ENCODE data around the gene HECTD1. TPM values are rescaled to one million over a fixed set of nuclear protein-coding genes. Genes with fewer than 3 reads are reported as not detected.

The HECTD1 gene
- total RNA-seq, 1 donor from 2014 or later = 110 TPM

GRCh38 chr14:31212893-31213292, 5.3 kb upstream of the HECTD1 start:
- FAIRE-seq = no peak
- Mint-ChIP-seq H3K27me3 (ENCODE audit: low read depth, unreplicated experiment) (no peaks in the 10 kb centered on the region), H3K27ac (ENCODE audit: unreplicated experiment) (no peak overlapping the region), H3K9me3 (ENCODE audit: unreplicated experiment) (no peaks in the 10 kb centered on the region), H3K4me1 (ENCODE audit: low read depth, unreplicated experiment) (peaks cover 8% of the 10 kb centered on the region), H3K4me3 (ENCODE audit: unreplicated experiment) (no peak overlapping the region), H3K36me3 (ENCODE audit: low read depth, unreplicated experiment) (no peaks in the 10 kb centered on the region)
- TF ChIP-seq EZH2 (IDR thresholded peaks at IDR 0.05; ENCODE audit: insufficient read depth, low read length) = no peak
- no peak for TF ChIP-seq CTCF (IDR thresholded peaks at IDR 0.05; ENCODE audit: insufficient read depth, low read depth, low read length)
- Histone ChIP-seq H3K27me3 (ENCODE audit: insufficient read depth, low read length) (no peaks in the 10 kb centered on the region), H4K20me1 (ENCODE audit: insufficient read depth, low read length) (no peaks in the 10 kb centered on the region), H2AFZ (ENCODE audit: low read depth, low read length) (no peak overlapping the region), H3K9me3 (ENCODE audit: insufficient read depth, low read depth, low read length) (no peaks in the 10 kb centered on the region), H3K9ac (ENCODE audit: low read length) (no peak overlapping the region), H3K4me3 (ENCODE audit: insufficient read depth, low read depth, low read length) (no peak overlapping the region), H3K79me2 (ENCODE audit: insufficient read depth, low read length) (no peaks in the 10 kb centered on the region), H3K27ac (ENCODE audit: low read depth, low read length) (no peak overlapping the region), H3K36me3 (ENCODE audit: insufficient read depth, low read length) (no peaks in the 10 kb centered on the region), H3K4me2 (ENCODE audit: low read length) (no peak overlapping the region), H3K4me1 (ENCODE audit: insufficient read depth, low read length) (peaks cover 6% of the 10 kb centered on the region)
- no peak for DNase-seq (ENCODE audit: low read depth)

GRCh38 chr14:31209605-31210004, 2.0 kb upstream of the HECTD1 start:
- peaks cover 6% of the 10 kb centered on the region for H3K4me1 ChIP-seq (ENCODE audit: insufficient read depth, low read length)
- Mint-ChIP-seq H3K27ac (ENCODE audit: unreplicated experiment) (no peak overlapping the region), H3K4me3 (ENCODE audit: unreplicated experiment) (no peak overlapping the region), H3K27me3 (ENCODE audit: low read depth, unreplicated experiment) (no peaks in the 10 kb centered on the region), H3K9me3 (ENCODE audit: unreplicated experiment) (no peaks in the 10 kb centered on the region), H3K36me3 (ENCODE audit: low read depth, unreplicated experiment) (no peaks in the 10 kb centered on the region), H3K4me1 (ENCODE audit: low read depth, unreplicated experiment) (peaks cover 12% of the 10 kb centered on the region)
- H3K36me3 ChIP-seq (ENCODE audit: insufficient read depth, low read length) = no peaks in the 10 kb centered on the region
- H3K9me3 ChIP-seq (ENCODE audit: insufficient read depth, low read depth, low read length) = no peaks in the 10 kb centered on the region
- peaks cover 17% of the 10 kb centered on the region for H4K20me1 ChIP-seq (ENCODE audit: insufficient read depth, low read length)
- H3K27ac ChIP-seq (ENCODE audit: low read depth, low read length) = no peak overlapping the region
- H3K79me2 ChIP-seq (ENCODE audit: insufficient read depth, low read length) = peaks cover 28% of the 10 kb centered on the region
- H3K9ac ChIP-seq (ENCODE audit: low read length) = no peak overlapping the region
- no peak overlapping the region for H3K4me2 ChIP-seq (ENCODE audit: low read length)
- no peak overlapping the region for H2AFZ ChIP-seq (ENCODE audit: low read depth, low read length)
- TF ChIP-seq EZH2 (IDR thresholded peaks at IDR 0.05; ENCODE audit: insufficient read depth, low read length) (no peak), CTCF (IDR thresholded peaks at IDR 0.05; ENCODE audit: insufficient read depth, low read depth, low read length) (no peak)
- no peaks in the 10 kb centered on the region for H3K27me3 ChIP-seq (ENCODE audit: insufficient read depth, low read length)
- FAIRE-seq = no peak
- DNase-seq (ENCODE audit: low read depth) = no peak
- H3K4me3 ChIP-seq (ENCODE audit: insufficient read depth, low read depth, low read length) = no peak overlapping the region

GRCh38 chr14:31208546-31209424, 1.2 kb upstream of the HECTD1 start:
- peak overlapping the region; percentile 98 for H3K27ac ChIP-seq (ENCODE audit: low read depth, low read length)
- FAIRE-seq = no peak
- H3K4me1 Mint-ChIP-seq (ENCODE audit: low read depth, unreplicated experiment) = peaks cover 12% of the 10 kb centered on the region

More at GRCh38 chr14:31208546-31209424, 1.2 kb upstream of the HECTD1 start:
- Histone ChIP-seq H3K4me3 (ENCODE audit: insufficient read depth, low read depth, low read length) (peak overlapping the region; percentile 69), H3K4me1 (ENCODE audit: insufficient read depth, low read length) (peaks cover 6% of the 10 kb centered on the region), H4K20me1 (ENCODE audit: insufficient read depth, low read length) (peaks cover 17% of the 10 kb centered on the region), H3K9ac (ENCODE audit: low read length) (peak overlapping the region; percentile 99), H3K9me3 (ENCODE audit: insufficient read depth, low read depth, low read length) (no peaks in the 10 kb centered on the region), H3K36me3 (ENCODE audit: insufficient read depth, low read length) (no peaks in the 10 kb centered on the region), H3K4me2 (ENCODE audit: low read length) (peak overlapping the region; percentile 90), H2AFZ (ENCODE audit: low read depth, low read length) (peak overlapping the region; percentile 98), H3K27me3 (ENCODE audit: insufficient read depth, low read length) (no peaks in the 10 kb centered on the region), H3K79me2 (ENCODE audit: insufficient read depth, low read length) (peaks cover 37% of the 10 kb centered on the region)
- H3K9me3 Mint-ChIP-seq (ENCODE audit: unreplicated experiment) = no peaks in the 10 kb centered on the region
- TF ChIP-seq EZH2 (IDR thresholded peaks at IDR 0.05; ENCODE audit: insufficient read depth, low read length) (no peak), CTCF (IDR thresholded peaks at IDR 0.05; ENCODE audit: insufficient read depth, low read depth, low read length) (no peak)
- peak overlapping the region; percentile 98 for H3K27ac Mint-ChIP-seq (ENCODE audit: unreplicated experiment)
- H3K36me3 Mint-ChIP-seq (ENCODE audit: low read depth, unreplicated experiment) = no peaks in the 10 kb centered on the region
- DNase-seq (ENCODE audit: low read depth) = no peak
- peak overlapping the region; percentile 90 for H3K4me3 Mint-ChIP-seq (ENCODE audit: unreplicated experiment)
- no peaks in the 10 kb centered on the region for H3K27me3 Mint-ChIP-seq (ENCODE audit: low read depth, unreplicated experiment)
